WI38 (cell line): Measurements from ENCODE around the gene B3GAT1.

ENCODE experiments used
- H3K4me3 ChIP-seq: 2 replicates; pipeline ENCODE4 v1.5.1; 2011; ENCODE audit warnings: low read depth, mild to moderate bottlenecking, control low read depth, low read length
- CTCF ChIP-seq: IDR thresholded peaks from 2 replicates; pipeline ENCODE4 v1.5.1; 2012; ENCODE audit warnings: low read depth, mild to moderate bottlenecking, control low read depth, low read length

Gene B3GAT1

DNA sequence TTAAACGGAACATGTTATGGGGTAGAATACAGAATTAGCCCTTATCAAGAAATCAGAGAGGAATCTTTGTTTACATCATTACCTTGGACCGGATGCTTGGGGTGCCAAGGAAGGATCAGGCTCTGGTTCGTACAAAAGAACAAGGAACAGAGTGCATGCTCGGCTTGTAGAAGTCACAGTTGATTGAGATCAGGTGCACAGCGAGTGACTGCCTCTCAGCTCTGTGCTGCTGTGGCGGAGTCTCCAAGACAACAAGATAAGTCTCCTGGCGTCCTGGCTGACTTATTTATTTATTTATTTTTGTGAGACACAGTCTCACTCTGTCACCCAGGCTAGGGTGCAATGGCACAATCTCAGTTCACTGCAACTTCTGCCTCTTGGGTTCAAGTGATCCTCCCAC, 48.5 kb downstream of the B3GAT1 start:
- H3K4me3 ChIP-seq, result no peak overlapping the region
- no peak for TF ChIP-seq CTCF

GRCh38 chr11:134363161-134363560, 48.9 kb downstream of the B3GAT1 start:
- TF ChIP-seq CTCF, result no peak
- H3K4me3 ChIP-seq, result no peak overlapping the region

GRCh38 chr11:134362192-134362901, 49.7 kb downstream of the B3GAT1 start:
- H3K4me3 ChIP-seq, result no peak overlapping the region
- TF ChIP-seq CTCF, result no peak

GRCh38 chr11:134361661-134362060, 50.4 kb downstream of the B3GAT1 start:
- H3K4me3 ChIP-seq, result no peak overlapping the region
- no peak for TF ChIP-seq CTCF

GRCh38 chr11:134360050-134360835, 51.8 kb downstream of the B3GAT1 start:
- H3K4me3 ChIP-seq, result no peak overlapping the region
- peak; percentile 39 for TF ChIP-seq CTCF

- no peak for TF ChIP-seq CTCF
Measured at GRCh38 chr11:134359646-134360045, 52.4 kb downstream of the B3GAT1 start.

GRCh38 chr11:134358856-134359490, 53.1 kb downstream of the B3GAT1 start:
- no peak for TF ChIP-seq CTCF
- H3K4me3 ChIP-seq, result no peak overlapping the region

More at GRCh38 chr11:134359646-134360045, 52.4 kb downstream of the B3GAT1 start:
- H3K4me3 ChIP-seq, result no peak overlapping the region
